Stimulated activated CD8-positive, alpha-beta memory T cell treated with anti-CD3 and anti-CD28 coated beads, Interleukin-7, amount 100 ng/mL, for 4 hours (primary cell): ENCODE measurements around the gene FABP6.

Experiments
- DNase-seq, 2 donors: peaks; one replicate each; pipeline ENCODE4 v3.0.0-alpha.2; 2020; ENCODE audit warnings: low read depth in 2 of 2

Gene FABP6

GRCh38 chr5:160262151-160263074 is 33.1 kb downstream of the FABP6 start:
- DNase-seq = no peak

- DNase-seq = no peak
Measured at GRCh38 chr5:160263326-160263855, 34.1 kb downstream of the FABP6 start.

- no peak for DNase-seq
Measured at GRCh38 chr5:160266044-160266443, 36.7 kb downstream of the FABP6 start.

GRCh38 chr5:160266752-160267345 is 37.5 kb downstream of the FABP6 start:
- no peak for DNase-seq

GRCh38 chr5:160268121-160268520 is 38.8 kb downstream of the FABP6 start:
- no peak for DNase-seq

GRCh38 chr5:160269017-160269416 is 39.7 kb downstream of the FABP6 start:
- DNase-seq = peak in 1 of 2 donors; percentile 17

- no peak for DNase-seq
Measured at GRCh38 chr5:160270704-160271103, 41.4 kb downstream of the FABP6 start.

- no peak for DNase-seq
Measured at GRCh38 chr5:160271396-160271795, 42.1 kb downstream of the FABP6 start.

- no peak for DNase-seq
Measured at GRCh38 chr5:160271836-160272235, 42.5 kb downstream of the FABP6 start.

- DNase-seq = no peak
Measured at GRCh38 chr5:160272264-160272663, 43.0 kb downstream of the FABP6 start.

- no peak for DNase-seq
Measured at GRCh38 chr5:160272889-160273288, 43.6 kb downstream of the FABP6 start.

- no peak for DNase-seq
Measured at GRCh38 chr5:160274483-160274931, 45.2 kb downstream of the FABP6 start.

GRCh38 chr5:160278343-160278742 is 49.0 kb downstream of the FABP6 start:
- no peak for DNase-seq

- no peak for DNase-seq
Measured at GRCh38 chr5:160280384-160281095, 51.2 kb downstream of the FABP6 start.

GRCh38 chr5:160281275-160281674 is 52.0 kb downstream of the FABP6 start:
- DNase-seq = no peak

- DNase-seq = no peak
Measured at GRCh38 chr5:160284291-160284873, 55.1 kb downstream of the FABP6 start.

- no peak for DNase-seq
Measured at GRCh38 chr5:160285316-160285715, 56.0 kb downstream of the FABP6 start.

- DNase-seq = no peak
Measured at GRCh38 chr5:160286947-160287346, 57.6 kb downstream of the FABP6 start.

- no peak for DNase-seq
Measured at GRCh38 chr5:160287378-160288051, 58.2 kb downstream of the FABP6 start.
